ENCODE data around the gene MXRA8.

MXRA8 gene

DNA sequence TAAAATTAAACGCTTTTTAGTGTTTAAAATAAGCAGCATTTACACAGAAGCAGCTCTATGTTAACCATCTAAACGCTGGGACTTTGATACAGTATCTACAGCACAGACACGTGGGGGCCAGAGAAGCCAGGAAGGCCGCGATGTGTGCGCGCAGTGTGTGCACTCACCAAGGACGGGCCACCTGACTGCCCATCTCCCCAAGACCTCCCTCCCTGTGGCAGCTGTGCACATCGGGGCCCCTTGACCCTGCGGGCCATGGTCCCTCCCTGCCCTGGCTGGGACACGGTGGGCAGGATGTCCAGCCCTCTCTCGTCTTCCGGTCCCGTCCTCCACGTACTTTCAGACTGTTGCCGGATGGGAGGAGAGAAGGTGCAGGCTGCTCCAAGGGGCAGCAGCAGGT lies 23.1 kb downstream of the MXRA8 start:
- no peak overlapping the region for H3K9ac ChIP-seq (ENCODE audit: low read length)
- no peaks in the 10 kb centered on the region for H4K20me1 ChIP-seq (ENCODE audit: insufficient read depth, low read length)

DNA sequence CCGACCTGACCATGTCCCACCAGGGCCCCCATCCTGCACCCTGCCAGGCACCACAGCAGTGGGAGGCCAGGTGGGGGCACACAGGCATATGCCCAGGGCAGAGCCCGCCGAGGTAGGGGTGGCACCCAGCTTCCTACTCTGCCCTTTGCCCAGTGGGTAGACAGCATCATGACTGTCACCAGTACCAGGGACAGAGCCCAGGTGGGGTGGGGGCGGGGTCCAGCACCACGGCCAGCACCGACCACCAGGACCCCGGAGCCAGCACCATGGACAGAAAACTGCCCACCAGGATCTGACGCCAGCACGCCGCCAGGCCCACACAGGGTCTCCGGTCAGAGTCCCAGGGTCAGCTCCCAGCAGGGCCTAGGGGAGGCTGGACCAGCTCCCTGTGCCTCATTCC lies 23.5 kb downstream of the MXRA8 start:
- Histone ChIP-seq H3K4me1 (ENCODE audit: low read length) (no peaks in the 10 kb centered on the region), H3K79me2 (ENCODE audit: low read length) (no peaks in the 10 kb centered on the region), H3F3A (ENCODE audit: insufficient read depth, low read length) (no peaks in the 10 kb centered on the region), H3K27me3 (replicated peaks; ENCODE audit: insufficient read depth, low read length) (no peaks in the 10 kb centered on the region), H3K4me3 (ENCODE audit: low read length) (no peak overlapping the region), H3K9me3 (replicated peaks; ENCODE audit: insufficient read depth, low read length) (no peaks in the 10 kb centered on the region), H2AFZ (ENCODE audit: low read length) (no peak overlapping the region), H3K27ac (ENCODE audit: low read length) (no peak overlapping the region), H3K36me3 (replicated peaks; ENCODE audit: insufficient read depth, low read length) (no peaks in the 10 kb centered on the region), H3K9me2 (replicated peaks; ENCODE audit: insufficient read depth, low read length) (no peaks in the 10 kb centered on the region), H3K4me2 (ENCODE audit: low read depth, low read length) (no peak overlapping the region), H3K9ac (ENCODE audit: low read length) (no peak overlapping the region), H4K20me1 (ENCODE audit: insufficient read depth, low read length) (no peaks in the 10 kb centered on the region)
- DNase-seq = no peak
- TF ChIP-seq, protein P1, sequence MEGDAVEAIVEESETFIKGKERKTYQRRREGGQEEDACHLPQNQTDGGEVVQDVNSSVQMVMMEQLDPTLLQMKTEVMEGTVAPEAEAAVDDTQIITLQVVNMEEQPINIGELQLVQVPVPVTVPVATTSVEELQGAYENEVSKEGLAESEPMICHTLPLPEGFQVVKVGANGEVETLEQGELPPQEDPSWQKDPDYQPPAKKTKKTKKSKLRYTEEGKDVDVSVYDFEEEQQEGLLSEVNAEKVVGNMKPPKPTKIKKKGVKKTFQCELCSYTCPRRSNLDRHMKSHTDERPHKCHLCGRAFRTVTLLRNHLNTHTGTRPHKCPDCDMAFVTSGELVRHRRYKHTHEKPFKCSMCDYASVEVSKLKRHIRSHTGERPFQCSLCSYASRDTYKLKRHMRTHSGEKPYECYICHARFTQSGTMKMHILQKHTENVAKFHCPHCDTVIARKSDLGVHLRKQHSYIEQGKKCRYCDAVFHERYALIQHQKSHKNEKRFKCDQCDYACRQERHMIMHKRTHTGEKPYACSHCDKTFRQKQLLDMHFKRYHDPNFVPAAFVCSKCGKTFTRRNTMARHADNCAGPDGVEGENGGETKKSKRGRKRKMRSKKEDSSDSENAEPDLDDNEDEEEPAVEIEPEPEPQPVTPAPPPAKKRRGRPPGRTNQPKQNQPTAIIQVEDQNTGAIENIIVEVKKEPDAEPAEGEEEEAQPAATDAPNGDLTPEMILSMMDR (IDR thresholded peaks at IDR 0.05; ENCODE audit: low read length) = no peak
- TF ChIP-seq EZH2 (optimal IDR thresholded peaks at IDR 0.05; ENCODE audit: low read depth, low read length) (no peak), EZH2phosphoT487 (IDR thresholded peaks at IDR 0.05; ENCODE audit: low read length) (no peak)

More for the DNA sequence above, 23.1 kb downstream of the MXRA8 start:
- no peak overlapping the region for H3K27ac ChIP-seq (ENCODE audit: low read length)
- no peak overlapping the region for H2AFZ ChIP-seq (ENCODE audit: low read length)
- TF ChIP-seq, protein P1 (IDR thresholded peaks at IDR 0.05; ENCODE audit: low read length) = no peak
- TF ChIP-seq EZH2 (optimal IDR thresholded peaks at IDR 0.05; ENCODE audit: low read depth, low read length) (no peak), EZH2phosphoT487 (IDR thresholded peaks at IDR 0.05; ENCODE audit: low read length) (no peak)
- DNase-seq = no peak
- no peaks in the 10 kb centered on the region for H3F3A ChIP-seq (ENCODE audit: insufficient read depth, low read length)
- H3K9me2 ChIP-seq (replicated peaks; ENCODE audit: insufficient read depth, low read length) = no peaks in the 10 kb centered on the region
- H3K4me3 ChIP-seq (ENCODE audit: low read length) = no peak overlapping the region
- H3K9me3 ChIP-seq (replicated peaks; ENCODE audit: insufficient read depth, low read length) = no peaks in the 10 kb centered on the region
- no peaks in the 10 kb centered on the region for H3K4me1 ChIP-seq (ENCODE audit: low read length)
- H3K27me3 ChIP-seq (replicated peaks; ENCODE audit: insufficient read depth, low read length) = no peaks in the 10 kb centered on the region
- H3K36me3 ChIP-seq (replicated peaks; ENCODE audit: insufficient read depth, low read length) = no peaks in the 10 kb centered on the region
- no peaks in the 10 kb centered on the region for H3K79me2 ChIP-seq (ENCODE audit: low read length)
- no peak overlapping the region for H3K4me2 ChIP-seq (ENCODE audit: low read depth, low read length)

DNA sequence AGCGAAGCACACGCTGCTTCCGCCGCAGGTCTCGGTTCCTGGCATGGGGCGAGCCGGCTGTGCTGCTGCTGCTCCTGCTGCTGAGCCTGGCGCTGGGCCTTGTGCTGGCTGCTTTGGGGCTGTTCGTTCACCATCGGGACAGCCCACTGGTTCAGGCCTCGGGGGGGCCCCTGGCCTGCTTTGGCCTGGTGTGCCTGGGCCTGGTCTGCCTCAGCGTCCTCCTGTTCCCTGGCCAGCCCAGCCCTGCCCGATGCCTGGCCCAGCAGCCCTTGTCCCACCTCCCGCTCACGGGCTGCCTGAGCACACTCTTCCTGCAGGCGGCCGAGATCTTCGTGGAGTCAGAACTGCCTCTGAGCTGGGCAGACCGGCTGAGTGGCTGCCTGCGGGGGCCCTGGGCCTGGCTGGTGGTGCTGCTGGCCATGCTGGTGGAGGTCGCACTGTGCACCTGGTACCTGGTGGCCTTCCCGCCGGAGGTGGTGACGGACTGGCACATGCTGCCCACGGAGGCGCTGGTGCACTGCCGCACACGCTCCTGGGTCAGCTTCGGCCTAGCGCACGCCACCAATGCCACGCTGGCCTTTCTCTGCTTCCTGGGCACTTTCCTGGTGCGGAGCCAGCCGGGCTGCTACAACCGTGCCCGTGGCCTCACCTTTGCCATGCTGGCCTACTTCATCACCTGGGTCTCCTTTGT lies 24.7 kb downstream of the MXRA8 start:
- TF ChIP-seq EZH2 (optimal IDR thresholded peaks at IDR 0.05; ENCODE audit: low read depth, low read length) (no peak), EZH2phosphoT487 (IDR thresholded peaks at IDR 0.05; ENCODE audit: low read length) (no peak)
- TF ChIP-seq, protein P1 (IDR thresholded peaks at IDR 0.05; ENCODE audit: low read length) = no peak
- no peak overlapping the region for H3K4me3 ChIP-seq (ENCODE audit: low read length)
- no peak overlapping the region for H2AFZ ChIP-seq (ENCODE audit: low read length)
- H3K79me2 ChIP-seq (ENCODE audit: low read length) = no peaks in the 10 kb centered on the region
- H3F3A ChIP-seq (ENCODE audit: insufficient read depth, low read length) = no peaks in the 10 kb centered on the region
- no peak overlapping the region for H3K27ac ChIP-seq (ENCODE audit: low read length)
- H3K36me3 ChIP-seq (replicated peaks; ENCODE audit: insufficient read depth, low read length) = no peaks in the 10 kb centered on the region
- no peaks in the 10 kb centered on the region for H3K27me3 ChIP-seq (replicated peaks; ENCODE audit: insufficient read depth, low read length)
- H3K9me3 ChIP-seq (replicated peaks; ENCODE audit: insufficient read depth, low read length) = no peaks in the 10 kb centered on the region
- no peak overlapping the region for H3K9ac ChIP-seq (ENCODE audit: low read length)
- no peaks in the 10 kb centered on the region for H3K9me2 ChIP-seq (replicated peaks; ENCODE audit: insufficient read depth, low read length)
- H3K4me2 ChIP-seq (ENCODE audit: low read depth, low read length) = no peak overlapping the region
- no peak for DNase-seq
- no peaks in the 10 kb centered on the region for H3K4me1 ChIP-seq (ENCODE audit: low read length)
- no peaks in the 10 kb centered on the region for H4K20me1 ChIP-seq (ENCODE audit: insufficient read depth, low read length)
